ENCODE data around the gene RNF150. TPM values are rescaled to one million over a fixed set of nuclear protein-coding genes. Genes with fewer than 3 reads are reported as not detected.

The RNF150 gene
- polyA plus RNA-seq, 3 donors: 0.82 to 12.4 (median 3.0) TPM

GRCh38 chr4:140865253-140866217 lies 267.7 kb downstream of the RNF150 start:
- 69 to 88% (median 76%) methylated on average over 7 of the region's 7 CpGs for WGBS, 3 donors
- H3K27ac ChIP-seq (ENCODE audit: low read depth, low read length): no peak overlapping the region

GRCh38 chr4:140863197-140863596 lies 270.1 kb downstream of the RNF150 start:
- no peak overlapping the region for H3K27ac ChIP-seq (ENCODE audit: low read depth, low read length)
- WGBS, 3 donors: 79 to 91% (median 81%) methylated on average over 2 of the region's 2 CpGs

DNA sequence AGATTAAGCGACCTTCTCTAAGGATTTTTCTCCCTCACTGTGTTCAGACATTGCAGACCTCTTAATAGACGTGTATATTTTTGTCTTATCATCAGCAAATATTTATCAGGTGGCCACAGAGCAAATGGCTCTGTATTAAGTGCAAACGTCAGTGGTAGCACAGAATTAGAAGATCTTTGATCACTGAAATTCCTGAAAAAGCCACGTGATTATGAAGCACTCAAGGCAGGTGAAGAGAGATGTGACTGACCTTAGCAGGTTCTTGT lies 271.2 kb downstream of the RNF150 start:
- 36 to 78% (median 76%) methylated on average over 4 of the region's 4 CpGs for WGBS, 3 donors
- H3K27ac ChIP-seq (ENCODE audit: low read depth, low read length): no peak overlapping the region

DNA sequence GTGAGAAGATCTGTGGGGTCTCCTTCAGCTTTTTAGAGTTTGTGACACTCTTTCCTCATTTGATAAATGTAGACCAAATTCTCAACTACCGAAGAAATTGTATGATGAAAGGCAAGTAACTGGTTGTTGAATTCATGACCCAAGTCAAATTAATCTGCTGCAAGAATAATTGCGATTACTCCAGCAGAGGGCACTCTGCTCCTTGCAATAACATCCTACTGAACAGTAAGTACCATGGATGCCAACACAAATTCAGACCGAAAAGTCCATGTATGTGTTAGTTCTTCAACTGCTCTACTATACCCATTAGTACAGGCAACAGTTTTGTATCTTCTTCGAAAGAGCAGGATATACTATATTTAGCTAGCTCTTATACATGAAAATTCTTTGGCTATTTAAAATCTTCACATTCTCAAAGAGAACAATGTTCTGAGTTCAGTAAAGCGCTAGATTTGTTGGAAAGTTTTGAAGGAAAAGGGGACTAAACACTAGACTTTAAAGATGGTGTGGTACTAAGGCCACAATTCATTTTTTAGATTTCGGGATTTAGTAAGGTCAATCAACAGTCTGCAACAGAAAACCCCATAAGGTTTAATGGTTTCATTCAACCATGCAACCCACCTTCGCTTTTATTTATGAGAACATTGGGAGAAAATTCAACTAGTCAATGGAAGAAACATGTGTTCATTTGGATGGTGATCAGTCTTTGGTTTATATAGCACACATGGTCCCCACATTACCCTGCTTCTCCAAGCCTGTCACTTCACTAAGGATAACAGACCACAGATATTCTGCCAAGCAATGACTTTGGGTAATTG lies 271.7 kb downstream of the RNF150 start:
- 36 to 43% (median 41%) methylated on average over 7 of the region's 7 CpGs for WGBS, 3 donors
- no peak overlapping the region for H3K27ac ChIP-seq (ENCODE audit: low read depth, low read length)

DNA sequence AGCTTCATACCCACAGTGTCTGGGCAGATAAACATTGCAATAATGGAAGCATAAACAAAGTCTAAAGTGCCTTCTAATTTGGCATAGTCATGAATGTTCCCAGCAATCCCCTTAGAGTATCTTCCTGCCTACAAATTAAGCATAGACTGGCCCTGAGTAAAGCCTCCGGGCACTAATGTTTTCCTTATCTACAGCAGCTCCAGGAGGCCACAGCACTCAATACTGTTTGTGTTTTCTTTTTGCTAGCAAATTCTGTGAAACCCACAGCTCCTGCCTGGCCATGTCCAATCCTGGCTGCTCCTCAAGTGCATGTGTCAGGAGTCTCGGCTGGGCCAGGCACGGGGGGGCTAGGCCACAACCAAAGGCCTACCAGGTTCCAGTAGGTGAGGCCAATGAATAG lies 274.4 kb downstream of the RNF150 start:
- WGBS, 3 donors: 50 to 77% (median 76%) methylated on average over 3 of the region's 3 CpGs

DNA sequence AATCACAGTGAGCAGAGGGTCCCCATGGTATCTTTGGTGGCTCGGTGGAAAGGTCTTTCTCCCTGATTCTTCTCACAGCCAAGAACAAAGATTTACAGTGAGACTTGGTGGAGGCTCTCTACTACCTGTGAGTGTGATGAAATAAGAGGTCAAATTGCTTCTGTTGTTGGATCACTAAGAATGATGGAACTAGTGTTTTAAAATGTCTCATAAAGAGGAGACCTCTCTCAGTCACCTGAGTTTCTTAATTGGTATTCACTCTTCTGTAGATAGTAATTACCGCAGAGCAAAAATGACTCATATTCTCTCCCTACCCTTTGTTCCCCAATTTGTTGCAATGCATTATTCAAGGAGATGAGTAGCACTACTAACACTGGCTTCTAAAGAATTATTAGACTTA lies 276.2 kb downstream of the RNF150 start:
- no peak overlapping the region for H3K27ac ChIP-seq (ENCODE audit: low read depth, low read length)
- 70 to 91% (median 74%) methylated on average over 2 of the region's 2 CpGs for WGBS, 3 donors

More for the DNA sequence above, 274.4 kb downstream of the RNF150 start:
- H3K27ac ChIP-seq (ENCODE audit: low read depth, low read length): no peak overlapping the region

- no peak overlapping the region for H3K27ac ChIP-seq (ENCODE audit: low read depth, low read length)
- WGBS, 3 donors: 35 to 60% (median 44%) methylated on average over 6 of the region's 6 CpGs
These were observed 276.6 kb downstream of the RNF150 start for GRCh38 chr4:140856621-140857062.

- WGBS, 3 donors: 41 to 67% (median 51%) methylated on average over 2 of the region's 2 CpGs
- no peak overlapping the region for H3K27ac ChIP-seq (ENCODE audit: low read depth, low read length)
These were observed 279.1 kb downstream of the RNF150 start for GRCh38 chr4:140854168-140854567.

DNA sequence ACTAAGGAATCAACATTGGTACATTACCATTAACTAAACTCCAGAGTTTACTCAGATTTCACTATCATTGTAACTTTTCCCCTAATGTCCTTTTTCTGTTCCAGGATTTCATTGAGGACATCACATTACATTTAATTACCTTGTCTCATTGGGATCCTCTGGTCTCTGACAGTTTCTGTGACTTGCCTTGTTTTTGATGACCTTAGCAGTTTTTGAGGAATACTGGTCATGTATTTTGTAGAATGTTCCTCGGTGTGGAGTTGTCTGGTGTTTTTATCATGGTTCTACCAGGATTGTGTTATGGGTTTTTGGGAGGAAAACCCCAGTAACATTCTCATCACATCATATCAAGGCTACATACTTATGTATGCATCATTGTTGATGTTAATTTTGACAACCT lies 281.5 kb downstream of the RNF150 start:
- 49 to 74% (median 61%) methylated on average over 1 of the region's 1 CpG for WGBS, 3 donors
- H3K27ac ChIP-seq (ENCODE audit: low read depth, low read length): no peak overlapping the region

GRCh38 chr4:140851032-140851636 lies 282.1 kb downstream of the RNF150 start:
- 2% methylated on average over 6 of the region's 6 CpGs for WGBS, 3 donors
- no peak overlapping the region for H3K27ac ChIP-seq (ENCODE audit: low read depth, low read length)

GRCh38 chr4:140849526-140849925 lies 283.7 kb downstream of the RNF150 start:
- whole genome bisulfite sequencing, 3 donors: 88 to 95% (median 89%) methylated on average over 1 of the region's 1 CpG
- H3K27ac ChIP-seq (ENCODE audit: low read depth, low read length): no peak overlapping the region

DNA sequence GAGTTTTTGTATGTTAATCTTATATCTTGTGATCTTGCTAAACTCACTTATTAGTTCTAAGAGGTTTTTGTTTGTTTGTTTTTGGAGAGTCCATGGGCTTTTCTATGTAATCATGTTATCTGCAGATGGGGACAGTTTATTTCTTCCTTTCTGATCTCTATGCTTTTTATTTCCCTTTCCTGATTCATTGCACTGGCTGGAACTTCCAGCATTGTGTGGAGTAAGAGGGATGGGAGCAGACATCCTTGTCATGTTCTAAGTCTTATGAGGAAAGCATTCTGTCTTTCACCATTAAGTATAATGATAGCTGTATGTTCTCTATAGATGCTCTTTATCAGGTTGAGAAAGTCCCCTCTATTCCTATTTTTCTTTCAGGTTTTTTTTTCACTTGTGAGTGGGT lies 286.5 kb downstream of the RNF150 start:
- H3K27ac ChIP-seq (ENCODE audit: low read depth, low read length): no peak overlapping the region

GRCh38 chr4:140844061-140844460 lies 289.2 kb downstream of the RNF150 start:
- no peak overlapping the region for H3K27ac ChIP-seq (ENCODE audit: low read depth, low read length)
- WGBS, 3 donors: 72 to 88% (median 74%) methylated on average over 1 of the region's 1 CpG

DNA sequence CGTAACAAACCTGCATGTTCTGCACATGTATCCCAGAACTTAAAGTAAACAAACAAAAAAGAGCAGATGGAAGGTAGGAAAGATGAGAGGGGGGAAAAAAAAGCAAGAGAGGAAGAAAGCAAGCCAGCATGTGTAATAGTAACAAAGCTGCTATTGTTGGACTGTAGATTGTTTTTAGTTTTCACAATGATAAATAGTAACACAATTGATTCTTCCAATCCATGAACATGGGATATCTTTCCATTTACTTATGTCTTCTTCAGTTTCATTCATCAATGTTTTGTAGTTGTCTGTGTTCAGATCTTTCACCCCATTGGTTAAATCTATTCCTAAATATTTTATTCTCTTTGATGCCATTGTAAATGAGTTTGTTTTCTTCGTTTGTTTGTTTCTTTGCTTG lies 292.1 kb downstream of the RNF150 start:
- H3K27ac ChIP-seq (ENCODE audit: low read depth, low read length): no peak overlapping the region
- WGBS, 3 donors: 88 to 90% (median 89%) methylated on average over 2 of the region's 2 CpGs

- no peak overlapping the region for H3K27ac ChIP-seq (ENCODE audit: low read depth, low read length)
- WGBS, 3 donors: 57 to 64% (median 61%) methylated on average over 4 of the region's 4 CpGs
These were observed 293.1 kb downstream of the RNF150 start for GRCh38 chr4:140839888-140840790.

- 81 to 88% (median 82%) methylated on average over 4 of the region's 4 CpGs for whole genome bisulfite sequencing, 3 donors
- no peak overlapping the region for H3K27ac ChIP-seq (ENCODE audit: low read depth, low read length)
These were observed 293.9 kb downstream of the RNF150 start for GRCh38 chr4:140839406-140839805.

DNA sequence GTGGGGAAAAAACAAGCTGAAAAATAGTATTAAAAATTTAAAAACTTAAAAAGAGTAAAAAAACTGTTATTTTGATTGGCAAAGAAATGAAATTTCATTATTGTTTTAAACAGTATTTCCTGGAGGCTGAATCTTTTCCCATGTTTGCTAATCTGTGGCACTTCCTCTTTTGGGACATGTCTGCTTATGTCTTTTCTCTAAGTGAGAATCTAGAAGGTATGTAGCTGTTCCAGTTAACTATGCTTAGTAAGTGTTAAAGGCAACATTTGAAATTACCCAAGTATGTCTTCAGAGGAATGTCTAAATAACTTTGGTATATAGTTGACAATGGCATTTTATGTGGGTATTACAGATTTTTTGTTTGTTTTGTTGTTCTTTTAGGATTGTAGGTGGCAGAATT lies 295.5 kb downstream of the RNF150 start:
- H3K27ac ChIP-seq (ENCODE audit: low read depth, low read length): no peak overlapping the region

GRCh38 chr4:140834839-140835495 lies 298.3 kb downstream of the RNF150 start:
- no peak overlapping the region for H3K27ac ChIP-seq (ENCODE audit: low read depth, low read length)
- WGBS, 3 donors: 50 to 61% (median 52%) methylated on average over 7 of the region's 7 CpGs

Data from adipose tissue (tissue), 3 donors.